Activated CD4-positive, alpha-beta T cell treated with anti-CD3 and anti-CD28 coated beads, Interleukin-2, amount 50 U/mL, for 24 hours (primary cell): ENCODE data around the gene TNFRSF6B.

Experiments used
- DNase-seq, 2 donors: peaks; one replicate each; pipeline ENCODE4 v3.0.0-alpha.2; 2020; ENCODE audit warnings: low read depth in 1 of 2, low spot score in 1 of 2

Gene TNFRSF6B

GRCh38 chr20:63695424-63696305, 787 bp upstream of the TNFRSF6B start:
- DNase-seq, result no peak

GRCh38 chr20:63696306-63696627, 185 bp upstream of the TNFRSF6B start:
- no peak for DNase-seq

- DNase-seq, result no peak
These were observed 960 bp downstream of the TNFRSF6B start for GRCh38 chr20:63697357-63697867.

- no peak for DNase-seq
These were observed 1.6 kb downstream of the TNFRSF6B start for GRCh38 chr20:63697868-63698545.

GRCh38 chr20:63698739-63699465, 2.5 kb downstream of the TNFRSF6B start:
- DNase-seq, result peak in 1 of 2 donors; percentile 36

- DNase-seq, result no peak
These were observed 3.2 kb downstream of the TNFRSF6B start for GRCh38 chr20:63699466-63700198.

- no peak for DNase-seq
These were observed 4.0 kb downstream of the TNFRSF6B start for GRCh38 chr20:63700199-63701050.

- no peak for DNase-seq
These were observed 4.5 kb downstream of the TNFRSF6B start for GRCh38 chr20:63701051-63701328.

- no peak for DNase-seq
These were observed 5.0 kb downstream of the TNFRSF6B start for GRCh38 chr20:63701329-63702035.

GRCh38 chr20:63702036-63702665, 5.7 kb downstream of the TNFRSF6B start:
- no peak for DNase-seq

- DNase-seq, result no peak
These were observed 6.5 kb downstream of the TNFRSF6B start for GRCh38 chr20:63702751-63703470.

- DNase-seq, result no peak
These were observed 7.1 kb downstream of the TNFRSF6B start for GRCh38 chr20:63703471-63703975.

GRCh38 chr20:63703976-63704748, 7.7 kb downstream of the TNFRSF6B start:
- DNase-seq, result no peak

GRCh38 chr20:63704749-63705117, 8.3 kb downstream of the TNFRSF6B start:
- no peak for DNase-seq

GRCh38 chr20:63705232-63706026, 9.0 kb downstream of the TNFRSF6B start:
- DNase-seq, result no peak

GRCh38 chr20:63706027-63706695, 9.7 kb downstream of the TNFRSF6B start:
- no peak for DNase-seq
